Neuron (in vitro differentiated cells): ENCODE data around the gene HACE1.
"Not testable (repeated sequence)": the region's sequence is repeated elsewhere in the genome, so short reads cannot be mapped to it uniquely, and the experiment has no call there.

Experiments used
- H2AFZ ChIP-seq: one replicate; pipeline ENCODE4 v1.6.1; 2013; ENCODE audit warnings: low read depth, mild to moderate bottlenecking, inconsistent platforms, low read length, moderate library complexity
- H3K27me3 ChIP-seq: one replicate; pipeline ENCODE4 v1.6.1; 2013; ENCODE audit warnings: low read length; ENCODE audit not compliant: insufficient read depth
- H3K36me3 ChIP-seq: one replicate; pipeline ENCODE4 v1.6.1; 2013; ENCODE audit warnings: low read length; ENCODE audit not compliant: insufficient read depth
- H3K4me1 ChIP-seq: one replicate; pipeline ENCODE4 v1.6.1; 2013; ENCODE audit warnings: low read length; ENCODE audit not compliant: insufficient read depth
- H3K4me3 ChIP-seq: 2 replicates; pipeline ENCODE4 v1.5.1; 2013; ENCODE audit warnings: mild to moderate bottlenecking, low read length, moderate library complexity
- H3K9me3 ChIP-seq: one replicate; pipeline ENCODE4 v1.6.1; 2013; ENCODE audit warnings: low read length

Gene HACE1

DNA sequence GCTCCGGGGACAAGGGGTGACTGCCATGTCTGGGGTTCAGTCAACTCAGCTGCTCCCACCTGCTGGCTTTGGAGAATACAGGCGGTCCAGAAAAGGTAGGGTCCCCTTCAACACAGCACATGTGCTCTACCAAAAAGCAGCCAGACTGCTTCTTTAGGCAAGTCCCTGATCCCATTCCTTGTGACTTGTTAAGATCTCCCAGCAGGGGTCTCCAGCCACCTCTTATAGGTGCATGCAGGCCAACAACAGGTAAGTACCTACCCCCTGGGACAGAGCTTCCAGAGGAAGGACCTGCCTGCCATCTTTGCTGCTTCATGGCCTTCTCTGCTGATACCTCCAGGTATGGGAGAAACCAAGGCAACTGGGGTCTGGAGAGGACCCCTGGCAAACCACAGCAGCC, 106.5 kb downstream of the HACE1 start:
- Histone ChIP-seq H2AFZ (no peak overlapping the region), H3K4me3 (no peak overlapping the region), H3K27me3 (no peaks in the 10 kb centered on the region), H3K9me3 (peaks cover 2% of the 10 kb centered on the region), H3K4me1 (no peaks in the 10 kb centered on the region), H3K36me3 (peaks cover 6% of the 10 kb centered on the region)

DNA sequence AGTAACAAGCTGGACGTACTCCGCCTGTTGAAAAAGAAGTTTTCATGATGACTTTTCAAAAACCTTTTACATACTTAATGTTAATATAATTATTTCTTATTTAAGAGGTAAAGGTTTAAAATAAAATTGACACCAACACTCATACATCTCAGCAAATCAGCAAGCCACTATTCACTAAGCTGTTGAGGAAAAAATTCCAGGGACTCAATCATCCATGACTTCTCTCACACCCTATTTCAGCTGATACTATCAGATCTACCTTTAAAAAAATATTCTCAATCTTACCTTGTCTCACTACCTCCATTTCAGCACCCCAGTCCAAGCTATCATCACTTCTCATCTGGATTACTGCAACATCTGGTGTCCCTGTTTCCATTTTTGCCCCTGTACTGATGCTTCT, 109.3 kb downstream of the HACE1 start:
- H3K9me3 ChIP-seq = no peaks in the 10 kb centered on the region

DNA sequence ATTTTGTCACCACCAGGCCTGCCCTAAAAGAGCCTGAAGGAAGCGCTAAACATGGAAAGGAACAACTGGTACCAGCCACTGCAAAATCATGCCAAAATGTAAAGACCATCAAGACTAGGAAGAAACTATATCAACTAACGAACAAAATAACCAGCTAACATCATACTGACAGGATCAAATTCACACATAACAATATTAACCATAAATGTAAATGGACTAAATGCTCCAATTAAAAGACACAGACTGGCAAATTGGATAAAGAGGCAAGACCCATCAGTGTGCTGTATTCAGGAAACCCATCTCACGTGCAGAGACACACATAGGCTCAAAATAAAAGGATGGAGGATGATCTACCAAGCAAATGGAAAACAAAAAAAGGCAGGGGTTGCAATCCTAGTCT, 120.6 kb downstream of the HACE1 start:
- H3K27me3 ChIP-seq, H3K4me1 ChIP-seq, H2AFZ ChIP-seq, H3K9me3 ChIP-seq, H3K36me3 ChIP-seq, H3K4me3 ChIP-seq: not testable (repeated sequence)

More for the DNA sequence above, 109.3 kb downstream of the HACE1 start:
- Histone ChIP-seq H3K4me1 (no peaks in the 10 kb centered on the region), H2AFZ (no peak overlapping the region), H3K36me3 (peaks cover 11% of the 10 kb centered on the region), H3K27me3 (no peaks in the 10 kb centered on the region), H3K4me3 (no peak overlapping the region)

DNA sequence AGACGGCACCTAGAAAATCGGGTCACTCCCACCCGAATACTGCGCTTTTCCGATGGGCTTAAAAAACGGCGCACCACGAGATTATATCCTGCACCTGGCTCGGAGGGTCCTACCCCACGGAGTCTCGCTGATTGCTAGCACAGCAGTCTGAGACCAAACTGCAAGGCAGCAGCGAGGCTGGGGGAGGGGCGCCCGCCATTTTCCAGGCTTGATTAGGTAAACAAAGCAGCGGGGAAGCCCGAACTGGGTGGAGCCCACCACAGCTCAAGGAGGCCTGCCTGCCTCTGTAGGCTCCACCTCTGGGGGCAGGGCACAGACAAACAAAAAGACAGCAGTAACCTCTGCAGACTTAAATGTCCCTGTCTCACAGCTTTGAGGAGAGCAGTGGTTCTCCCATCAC, 122.2 kb downstream of the HACE1 start:
- not testable (repeated sequence) for H2AFZ ChIP-seq, H3K36me3 ChIP-seq, H3K4me1 ChIP-seq, H3K9me3 ChIP-seq, H3K27me3 ChIP-seq, H3K4me3 ChIP-seq

DNA sequence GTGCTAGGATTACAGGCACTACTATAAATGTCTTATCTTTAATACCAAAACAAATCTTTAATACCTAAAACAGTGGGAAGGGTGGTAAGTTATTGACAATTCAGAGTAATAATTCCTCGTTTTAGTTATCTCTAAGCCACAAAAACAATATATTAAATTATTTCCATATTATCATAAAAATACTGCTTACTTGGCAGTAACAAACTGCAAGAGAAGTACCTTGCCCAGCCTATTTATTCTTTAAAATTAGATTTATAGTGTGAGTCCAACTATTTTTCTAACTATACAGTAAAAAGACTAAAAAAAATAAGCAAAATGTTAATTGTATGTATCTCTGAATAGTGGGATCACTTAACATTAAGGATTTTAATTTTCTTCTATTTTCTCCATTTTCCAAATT, 123.2 kb downstream of the HACE1 start:
- H3K9me3 ChIP-seq = no peaks in the 10 kb centered on the region
- H3K36me3 ChIP-seq = peaks cover 2% of the 10 kb centered on the region
- H2AFZ ChIP-seq = no peak overlapping the region
- no peak overlapping the region for H3K4me3 ChIP-seq
- H3K27me3 ChIP-seq = no peaks in the 10 kb centered on the region
- no peaks in the 10 kb centered on the region for H3K4me1 ChIP-seq

DNA sequence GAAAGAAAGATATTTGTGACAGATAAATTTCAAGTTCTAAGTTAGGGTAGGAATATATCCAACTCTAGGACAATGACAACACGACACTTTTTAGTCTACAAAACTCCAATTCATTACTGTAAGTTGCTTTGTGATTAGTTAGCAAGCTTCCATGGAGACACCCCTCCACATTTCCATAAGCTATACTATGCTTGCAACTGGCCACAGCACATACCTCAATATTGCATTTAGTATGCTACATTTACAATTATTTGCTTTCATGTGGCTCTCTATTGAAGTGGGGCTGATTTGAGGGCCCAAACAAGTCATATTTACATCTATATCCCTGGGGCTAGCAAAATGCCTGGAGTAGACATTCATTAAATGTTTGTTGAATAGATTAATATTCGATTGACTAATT, 129.3 kb downstream of the HACE1 start:
- Histone ChIP-seq H2AFZ (no peak overlapping the region), H3K4me1 (peaks cover 2% of the 10 kb centered on the region), H3K9me3 (no peaks in the 10 kb centered on the region), H3K4me3 (no peak overlapping the region), H3K36me3 (peaks cover 2% of the 10 kb centered on the region), H3K27me3 (no peaks in the 10 kb centered on the region)

DNA sequence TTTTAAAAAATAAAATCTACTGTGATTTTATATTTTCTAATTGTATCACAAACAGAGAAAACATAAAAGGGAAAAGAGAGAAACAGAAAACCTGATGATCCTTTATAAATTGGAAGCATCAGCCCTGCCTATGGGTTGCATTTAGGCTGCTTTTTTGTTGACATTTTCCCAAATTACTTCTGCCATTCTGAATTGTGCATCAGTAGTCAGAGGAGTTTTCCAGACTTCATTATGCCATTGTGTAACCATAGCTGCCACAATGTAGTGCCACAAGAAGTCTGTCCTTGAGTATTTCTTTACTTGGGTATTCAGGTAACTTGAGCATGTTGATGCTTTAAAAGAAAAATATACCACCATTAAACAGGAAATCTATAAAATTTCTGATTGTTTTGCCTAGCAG, 130.3 kb downstream of the HACE1 start:
- peaks cover 2% of the 10 kb centered on the region for H3K4me1 ChIP-seq
- H3K36me3 ChIP-seq = peaks cover under 1% of the 10 kb centered on the region
- H2AFZ ChIP-seq = no peak overlapping the region
- H3K4me3 ChIP-seq = no peak overlapping the region
- H3K27me3 ChIP-seq = no peaks in the 10 kb centered on the region
- H3K9me3 ChIP-seq = no peaks in the 10 kb centered on the region

DNA sequence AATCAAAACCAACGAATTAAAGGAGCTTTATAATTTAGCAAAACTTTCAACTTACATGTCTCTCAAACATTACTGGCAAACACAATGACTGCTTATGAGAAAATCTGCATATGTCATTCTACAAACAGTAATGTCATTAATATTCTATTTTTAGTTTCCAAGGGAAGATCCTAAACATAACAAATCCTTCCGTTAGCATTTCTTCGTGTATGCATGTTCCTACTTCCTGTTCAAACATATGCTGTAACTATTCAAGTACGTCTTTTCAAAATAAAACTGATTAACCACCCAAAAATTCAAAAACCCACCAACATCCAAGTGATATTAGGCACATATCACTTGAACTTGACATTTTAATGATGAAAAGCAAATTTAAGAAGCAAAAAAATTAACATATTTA, 131.3 kb downstream of the HACE1 start:
- Histone ChIP-seq H3K27me3 (no peaks in the 10 kb centered on the region), H2AFZ (no peak overlapping the region), H3K9me3 (no peaks in the 10 kb centered on the region), H3K4me1 (peaks cover 2% of the 10 kb centered on the region), H3K36me3 (no peaks in the 10 kb centered on the region), H3K4me3 (no peak overlapping the region)

DNA sequence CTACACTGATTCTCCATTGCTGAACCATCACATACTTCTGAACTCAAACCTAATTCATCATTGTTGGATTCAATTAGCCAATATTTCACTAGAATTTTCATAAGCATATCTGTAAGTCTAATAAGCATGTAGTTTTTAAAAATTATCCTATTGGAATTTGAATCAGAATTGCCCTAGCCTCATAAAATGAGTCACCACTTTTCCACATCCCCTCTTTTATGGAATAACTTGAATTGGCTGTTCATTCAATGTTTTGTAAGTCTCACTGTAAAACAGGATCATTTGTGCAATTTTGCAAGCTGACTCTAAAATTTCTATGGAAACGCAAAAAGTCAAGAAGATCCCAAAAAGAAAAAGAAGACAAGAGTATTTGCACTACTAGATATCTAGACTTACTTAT, 141.0 kb downstream of the HACE1 start:
- Histone ChIP-seq H3K4me3 (no peak overlapping the region), H3K4me1 (no peaks in the 10 kb centered on the region), H3K36me3 (no peaks in the 10 kb centered on the region), H3K9me3 (no peaks in the 10 kb centered on the region), H2AFZ (no peak overlapping the region), H3K27me3 (no peaks in the 10 kb centered on the region)

DNA sequence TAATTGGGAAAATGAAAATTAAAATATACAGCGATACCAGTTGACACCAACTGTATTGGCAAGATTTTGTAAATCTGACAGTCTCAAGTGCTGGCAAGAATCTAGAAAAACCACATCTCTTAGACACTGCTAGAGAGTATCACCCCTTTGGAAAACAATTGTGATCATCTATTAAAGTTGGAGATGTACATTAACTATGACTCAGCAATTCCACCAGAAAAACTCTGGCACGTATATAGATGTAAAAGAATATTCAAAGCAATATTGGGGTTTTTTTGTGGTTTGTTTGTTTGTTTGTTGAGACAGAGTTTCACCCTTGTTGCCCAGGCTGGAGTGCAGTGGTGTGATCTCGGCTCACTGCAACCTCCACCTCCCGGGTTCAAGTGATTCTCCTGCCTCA, 142.9 kb downstream of the HACE1 start:
- no peaks in the 10 kb centered on the region for H3K4me1 ChIP-seq
- H2AFZ ChIP-seq = no peak overlapping the region
- no peaks in the 10 kb centered on the region for H3K27me3 ChIP-seq
- no peak overlapping the region for H3K4me3 ChIP-seq
- H3K36me3 ChIP-seq = no peaks in the 10 kb centered on the region
- H3K9me3 ChIP-seq = no peaks in the 10 kb centered on the region

DNA sequence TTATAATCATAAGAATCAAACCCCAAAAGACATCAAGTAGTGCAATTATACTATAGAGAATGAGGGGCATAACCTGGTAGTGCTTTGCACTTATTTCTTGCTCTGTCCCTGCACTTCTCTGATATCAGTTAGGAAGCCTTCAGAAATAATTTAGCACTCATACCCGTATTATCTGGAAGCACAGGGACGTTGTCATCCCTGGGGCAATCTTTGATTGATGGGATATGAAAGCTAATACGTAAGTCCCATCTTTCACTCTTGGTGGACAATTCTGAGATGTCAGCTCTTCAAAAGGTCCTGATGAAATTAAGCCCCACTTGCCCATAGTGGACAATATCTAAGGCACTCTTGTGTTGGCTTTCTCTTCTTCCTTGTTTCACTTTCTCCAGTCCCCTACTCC, 144.9 kb downstream of the HACE1 start:
- H2AFZ ChIP-seq = no peak overlapping the region
- H3K9me3 ChIP-seq = no peaks in the 10 kb centered on the region

DNA sequence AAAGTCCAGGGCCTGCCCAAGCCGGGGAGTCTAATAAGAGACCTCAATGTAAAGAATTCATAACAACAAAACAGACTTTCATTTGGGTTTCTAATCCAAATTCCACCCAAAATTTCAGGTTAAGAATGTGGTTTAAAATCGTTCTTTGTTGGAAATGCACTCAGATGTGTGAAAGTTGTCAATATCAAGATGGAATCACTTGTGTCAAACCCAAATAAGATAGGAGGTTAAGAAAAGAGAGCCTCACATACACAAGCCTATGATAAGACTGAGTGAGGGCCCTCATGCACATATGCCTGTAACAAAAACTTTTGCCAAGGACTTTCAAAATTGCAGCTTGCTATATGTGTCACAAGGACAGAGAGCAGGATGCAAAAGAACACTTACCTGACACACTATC, 145.7 kb downstream of the HACE1 start:
- Histone ChIP-seq H3K27me3 (no peaks in the 10 kb centered on the region), H3K36me3 (no peaks in the 10 kb centered on the region), H3K9me3 (peaks cover 3% of the 10 kb centered on the region), H3K4me3 (no peak overlapping the region), H3K4me1 (no peaks in the 10 kb centered on the region), H2AFZ (no peak overlapping the region)

More for the DNA sequence above, 144.9 kb downstream of the HACE1 start:
- no peak overlapping the region for H3K4me3 ChIP-seq
- no peaks in the 10 kb centered on the region for H3K36me3 ChIP-seq
- H3K27me3 ChIP-seq = no peaks in the 10 kb centered on the region
- no peaks in the 10 kb centered on the region for H3K4me1 ChIP-seq

DNA sequence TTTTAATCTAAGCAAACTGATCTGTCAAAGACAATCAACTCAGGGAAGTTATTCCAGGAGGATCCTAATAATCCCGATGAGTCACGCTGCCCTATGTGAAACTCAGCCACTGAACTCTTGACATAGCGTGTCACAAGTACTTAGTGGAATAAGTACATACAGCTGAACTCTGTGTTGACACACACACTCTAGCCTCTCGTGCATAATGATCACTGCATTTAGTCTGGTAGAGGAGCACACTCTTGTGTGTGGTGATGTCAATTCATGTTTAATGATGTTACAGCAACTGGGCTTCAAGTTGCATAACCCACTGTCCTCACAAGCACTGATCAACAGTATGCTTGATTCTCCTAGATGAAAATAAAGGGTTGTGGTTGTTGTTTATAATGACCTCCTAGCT, 148.3 kb downstream of the HACE1 start:
- Histone ChIP-seq H2AFZ (no peak overlapping the region), H3K9me3 (peaks cover 3% of the 10 kb centered on the region), H3K27me3 (no peaks in the 10 kb centered on the region), H3K4me3 (no peak overlapping the region), H3K4me1 (no peaks in the 10 kb centered on the region), H3K36me3 (no peaks in the 10 kb centered on the region)

DNA sequence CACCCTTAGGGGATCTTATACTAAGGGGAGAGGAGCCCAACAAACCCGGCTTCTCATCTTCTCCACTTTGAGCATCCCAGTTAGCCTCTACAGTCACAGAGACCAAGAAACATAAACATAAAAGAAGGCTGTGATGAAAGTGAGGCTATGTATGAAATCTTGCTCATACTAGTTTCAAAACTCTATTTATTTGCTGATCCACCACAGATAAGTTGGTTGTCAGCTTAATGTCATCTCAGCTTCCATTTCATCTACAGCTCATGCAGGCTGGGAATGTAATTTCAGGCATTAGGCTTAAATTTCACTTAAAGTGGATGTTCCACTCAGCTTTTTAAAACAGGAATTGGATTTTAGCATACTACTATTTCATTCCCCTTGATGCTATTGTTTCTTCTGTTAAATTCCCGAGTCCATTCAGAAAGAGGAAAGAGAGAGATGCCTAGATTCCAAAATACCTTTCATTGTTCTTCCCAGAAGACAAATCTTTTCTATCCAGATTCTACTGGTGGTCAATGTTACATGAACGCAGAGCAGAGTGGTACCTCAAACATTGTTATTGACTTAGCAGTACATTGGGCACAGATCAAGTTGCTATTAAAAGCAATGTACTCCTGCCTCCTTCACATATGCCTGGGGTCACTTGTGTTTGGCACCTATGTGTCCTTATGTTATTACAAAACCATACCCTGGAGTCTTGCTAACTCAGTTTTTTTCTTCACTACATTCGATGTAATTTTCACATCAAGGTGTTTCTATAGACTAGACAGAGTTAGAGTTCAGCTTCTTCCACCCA, 149.0 kb downstream of the HACE1 start:
- H3K4me1 ChIP-seq = no peaks in the 10 kb centered on the region

More for the DNA sequence above, 149.0 kb downstream of the HACE1 start:
- Histone ChIP-seq H3K9me3 (peaks cover 3% of the 10 kb centered on the region), H2AFZ (no peak overlapping the region), H3K36me3 (no peaks in the 10 kb centered on the region), H3K4me3 (no peak overlapping the region), H3K27me3 (no peaks in the 10 kb centered on the region)
